Natural killer cell (primary cell): ENCODE results near the gene POM121L2. TPM values are rescaled to one million over a fixed set of nuclear protein-coding genes. Genes with fewer than 3 reads are reported as not detected.
A peak's percentile ranks its signal among the peaks of the same experiment; 100 is the strongest.

ENCODE experiments used
- ATAC-seq, 3 donors: fragments of 150-1000 bp in 2 of 3; fragments of 200-7000 bp in 1 of 3; cut with Tn5 transposase; 1 replicate in 1 of 3; 2 replicates in 2 of 3; pipeline ENCODE4 v1.10.0; 2021; ENCODE audit warnings: mild to moderate bottlenecking in 2 of 3, moderate library complexity in 2 of 3
- DNase-seq, 2 donors: peaks; one replicate each; pipeline versions ENCODE4 v3.0.0 to v3.0.0-alpha.2; 2013 to 2021; ENCODE audit warnings: mixed read lengths in 1 of 2
- H3K27ac ChIP-seq: one replicate; pipeline ENCODE4 v1.5.1; 2013; ENCODE audit warnings: mild to moderate bottlenecking, low read length
- H3K27me3 ChIP-seq: one replicate; pipeline ENCODE4 v1.6.1; 2013; ENCODE audit warnings: low read length; ENCODE audit not compliant: control insufficient read depth, insufficient read depth
- H3K36me3 ChIP-seq: one replicate; pipeline ENCODE4 v1.6.1; 2013; ENCODE audit warnings: low read length; ENCODE audit not compliant: control insufficient read depth, insufficient read depth
- H3K4me1 ChIP-seq: one replicate; pipeline ENCODE4 v1.6.1; 2013; ENCODE audit warnings: low read length; ENCODE audit not compliant: control insufficient read depth, insufficient read depth
- H3K4me3 ChIP-seq: one replicate; pipeline ENCODE4 v1.5.1; 2013; ENCODE audit warnings: low read length
- H3K9me3 ChIP-seq: one replicate; pipeline ENCODE4 v1.6.1; 2013; ENCODE audit warnings: low read length; ENCODE audit not compliant: control insufficient read depth, insufficient read depth
- H3K27ac Mint-ChIP-seq, 2 donors: one replicate each; pipeline ENCODE4 v1.8.0; 2022; ENCODE audit warnings: mild to moderate bottlenecking in 2 of 2, mixed read lengths in 2 of 2, moderate library complexity in 1 of 2
- H3K27me3 Mint-ChIP-seq, 2 donors: one replicate each; pipeline ENCODE4 v1.8.0; 2022; ENCODE audit warnings: low read depth in 2 of 2, mixed read lengths in 2 of 2
- H3K36me3 Mint-ChIP-seq: one replicate; pipeline ENCODE4 v1.8.0; 2022; ENCODE audit warnings: mixed read lengths
- H3K4me1 Mint-ChIP-seq, 2 donors: one replicate each; pipeline ENCODE4 v1.8.0; 2022; ENCODE audit warnings: mixed read lengths in 2 of 2
- H3K4me3 Mint-ChIP-seq: one replicate; pipeline ENCODE4 v1.8.0; 2022; ENCODE audit warnings: mild to moderate bottlenecking, moderate library complexity, mixed read lengths
- H3K9me3 Mint-ChIP-seq, 2 donors: one replicate each; pipeline ENCODE4 v1.8.0; 2022; ENCODE audit warnings: mixed read lengths in 2 of 2
- CTCF ChIP-seq: fragments of 200-600 bp; IDR thresholded peaks from one replicate; pipeline ENCODE4 v1.8.0; 2022; ENCODE audit warnings: antibody characterized with exemption
- WGBS: methylation state at CpG from one replicate; pipeline ENCODE4 v1.1.7; 2013; ENCODE audit warnings: missing lambda C conversion rate; ENCODE audit not compliant: insufficient coverage; 5-methylcytosine and 5-hydroxymethylcytosine counted together
- intact Hi-C: fragments of 100-400 bp; cut with micrococcal nuclease; formaldehyde crosslinking; loops from one replicate; pipeline ENCODE4 v1.14.2; 2022
- total RNA-seq, 4 donors: library from RNA; stranded (reverse); fragments of 120-200 nt in 1 of 4; gene quantifications; one replicate each; pipeline versions ENCODE4 v1.2.3 to v1.2.4, GENCODE V29; 2013 to 2022

Gene POM121L2
- total RNA-seq, 3 donors from 2014 or later (not counting 1 experiment from before 2014, with no cell fraction given): not detected

GRCh38 chr6:27279513-27280063, 32.5 kb downstream of the POM121L2 start:
- intact Hi-C loops: no loop called here
- H3K9me3 Mint-ChIP-seq: peaks cover 2 to 12% of the 10 kb centered on the region in 2 donors
- H3K4me3 Mint-ChIP-seq: no peak overlapping the region

GRCh38 chr6:27275025-27275956, 36.8 kb downstream of the POM121L2 start:
- H3K36me3 ChIP-seq: no peaks in the 10 kb centered on the region
- no peak for TF ChIP-seq CTCF
- peaks cover 10% of the 10 kb centered on the region for H3K9me3 ChIP-seq
- DNase-seq: no peak
- H3K27me3 ChIP-seq: peaks cover 50% of the 10 kb centered on the region
- no peak overlapping the region for H3K4me3 Mint-ChIP-seq
- H3K4me3 ChIP-seq: no peak overlapping the region
- 22% methylated on average over 34 of the region's 36 CpGs for WGBS
- H3K27ac Mint-ChIP-seq: no peak overlapping the region
- H3K27me3 Mint-ChIP-seq: peaks cover 64 to 68% of the 10 kb centered on the region in 2 donors
- intact Hi-C loops: no loop called here
- H3K9me3 Mint-ChIP-seq: peaks cover 2 to 3% of the 10 kb centered on the region in 2 donors
- peaks cover 7% of the 10 kb centered on the region for H3K36me3 Mint-ChIP-seq
- peaks cover 0 to 4% of the 10 kb centered on the region in 2 donors for H3K4me1 Mint-ChIP-seq
- H3K4me1 ChIP-seq: no peaks in the 10 kb centered on the region
- no peak overlapping the region for H3K27ac ChIP-seq
- no peak for ATAC-seq

More at GRCh38 chr6:27279513-27280063, 32.5 kb downstream of the POM121L2 start:
- no peak for TF ChIP-seq CTCF
- 12% methylated on average over 24 of the region's 24 CpGs for WGBS
- peaks cover 41% of the 10 kb centered on the region for H3K36me3 Mint-ChIP-seq
- ATAC-seq: no peak
- H3K27ac Mint-ChIP-seq: peak overlapping the region in 1 of 2 donors; percentile 38
- H3K27me3 Mint-ChIP-seq: peaks cover 70 to 81% of the 10 kb centered on the region in 2 donors
- peaks cover 0 to 4% of the 10 kb centered on the region in 2 donors for H3K4me1 Mint-ChIP-seq
- H3K27me3 ChIP-seq: peaks cover 79% of the 10 kb centered on the region
- H3K4me1 ChIP-seq: no peaks in the 10 kb centered on the region
- H3K4me3 ChIP-seq: no peak overlapping the region
- peaks cover 29% of the 10 kb centered on the region for H3K9me3 ChIP-seq
- H3K36me3 ChIP-seq: no peaks in the 10 kb centered on the region
- H3K27ac ChIP-seq: no peak overlapping the region
- no peak for DNase-seq

GRCh38 chr6:27273783-27274182, 38.3 kb downstream of the POM121L2 start:
- H3K27ac ChIP-seq: no peak overlapping the region
- no peak for TF ChIP-seq CTCF
- H3K27me3 Mint-ChIP-seq: peaks cover 57 to 69% of the 10 kb centered on the region in 2 donors
- no peaks in the 10 kb centered on the region for H3K9me3 ChIP-seq
- no peak for ATAC-seq
- H3K36me3 ChIP-seq: no peaks in the 10 kb centered on the region
- no peak overlapping the region for H3K4me3 Mint-ChIP-seq
- H3K4me3 ChIP-seq: no peak overlapping the region
- 70% methylated on average over 11 of the region's 11 CpGs for WGBS
- peaks cover 35% of the 10 kb centered on the region for H3K27me3 ChIP-seq
- H3K4me1 Mint-ChIP-seq: no peaks in the 10 kb centered on the region
- no peak overlapping the region for H3K27ac Mint-ChIP-seq
- intact Hi-C loops: no loop called here
- H3K4me1 ChIP-seq: no peaks in the 10 kb centered on the region
- no peaks in the 10 kb centered on the region for H3K36me3 Mint-ChIP-seq
- DNase-seq: no peak
- peaks cover 2 to 3% of the 10 kb centered on the region in 2 donors for H3K9me3 Mint-ChIP-seq
